ENCODE measurements around the gene OSBPL3. TPM values are rescaled to one million over a fixed set of nuclear protein-coding genes. Genes with fewer than 3 reads are reported as not detected.

The OSBPL3 gene
- total RNA-seq, 1 experiment from 2014 or later = 16.0 TPM

GRCh38 chr7:25012254-25012653 lies 32.3 kb upstream of the OSBPL3 start:
- no peak for DNase-seq (ENCODE audit: low spot score)
- ATAC-seq = no peak
- POLR2A ChIA-PET = no interaction called here
- Mint-ChIP-seq H3K36me3 (peaks cover 12% of the 10 kb centered on the region), H3K9me3 (peaks cover 28% of the 10 kb centered on the region), H3K4me3 (no peak overlapping the region), H3K4me1 (peaks cover 13% of the 10 kb centered on the region), H3K27ac (no peak overlapping the region), H3K27me3 (ENCODE audit: low read depth) (no peaks in the 10 kb centered on the region)
- TF ChIP-seq CTCF (IDR thresholded peaks at IDR 0.05) (no peak), NFATC4 (CRISPR knock-in tag; IDR thresholded peaks at IDR 0.05) (no peak), FOXP4 (CRISPR knock-in tag; IDR thresholded peaks at IDR 0.05) (no peak), RELA (CRISPR knock-in tag; IDR thresholded peaks at IDR 0.05; ENCODE audit: borderline replicate concordance) (no peak), CREM (CRISPR knock-in tag; IDR thresholded peaks at IDR 0.05) (no peak), FOXK1 (CRISPR knock-in tag; IDR thresholded peaks at IDR 0.05) (no peak), FOXP1 (CRISPR knock-in tag; IDR thresholded peaks at IDR 0.05; ENCODE audit: borderline replicate concordance) (no peak), EMX1 (CRISPR knock-in tag; IDR thresholded peaks at IDR 0.05) (no peak), JUN (CRISPR knock-in tag; IDR thresholded peaks at IDR 0.05) (no peak), TEAD1 (CRISPR knock-in tag; IDR thresholded peaks at IDR 0.05) (no peak), GRHL2 (CRISPR knock-in tag; IDR thresholded peaks at IDR 0.05; ENCODE audit: insufficient replicate concordance, severe bottlenecking) (no peak), ESRRA (CRISPR knock-in tag; IDR thresholded peaks at IDR 0.05; ENCODE audit: borderline replicate concordance) (no peak), ZNF423 (CRISPR knock-in tag; IDR thresholded peaks at IDR 0.05) (no peak), CBFB (CRISPR knock-in tag; IDR thresholded peaks at IDR 0.05; ENCODE audit: low read depth) (no peak), KAT7 (CRISPR knock-in tag; IDR thresholded peaks at IDR 0.05; ENCODE audit: borderline replicate concordance) (no peak), ZNF416 (CRISPR knock-in tag; IDR thresholded peaks at IDR 0.05) (no peak), ATF6 (CRISPR knock-in tag; IDR thresholded peaks at IDR 0.05) (no peak)
- TF ChIP-seq, protein P1, sequence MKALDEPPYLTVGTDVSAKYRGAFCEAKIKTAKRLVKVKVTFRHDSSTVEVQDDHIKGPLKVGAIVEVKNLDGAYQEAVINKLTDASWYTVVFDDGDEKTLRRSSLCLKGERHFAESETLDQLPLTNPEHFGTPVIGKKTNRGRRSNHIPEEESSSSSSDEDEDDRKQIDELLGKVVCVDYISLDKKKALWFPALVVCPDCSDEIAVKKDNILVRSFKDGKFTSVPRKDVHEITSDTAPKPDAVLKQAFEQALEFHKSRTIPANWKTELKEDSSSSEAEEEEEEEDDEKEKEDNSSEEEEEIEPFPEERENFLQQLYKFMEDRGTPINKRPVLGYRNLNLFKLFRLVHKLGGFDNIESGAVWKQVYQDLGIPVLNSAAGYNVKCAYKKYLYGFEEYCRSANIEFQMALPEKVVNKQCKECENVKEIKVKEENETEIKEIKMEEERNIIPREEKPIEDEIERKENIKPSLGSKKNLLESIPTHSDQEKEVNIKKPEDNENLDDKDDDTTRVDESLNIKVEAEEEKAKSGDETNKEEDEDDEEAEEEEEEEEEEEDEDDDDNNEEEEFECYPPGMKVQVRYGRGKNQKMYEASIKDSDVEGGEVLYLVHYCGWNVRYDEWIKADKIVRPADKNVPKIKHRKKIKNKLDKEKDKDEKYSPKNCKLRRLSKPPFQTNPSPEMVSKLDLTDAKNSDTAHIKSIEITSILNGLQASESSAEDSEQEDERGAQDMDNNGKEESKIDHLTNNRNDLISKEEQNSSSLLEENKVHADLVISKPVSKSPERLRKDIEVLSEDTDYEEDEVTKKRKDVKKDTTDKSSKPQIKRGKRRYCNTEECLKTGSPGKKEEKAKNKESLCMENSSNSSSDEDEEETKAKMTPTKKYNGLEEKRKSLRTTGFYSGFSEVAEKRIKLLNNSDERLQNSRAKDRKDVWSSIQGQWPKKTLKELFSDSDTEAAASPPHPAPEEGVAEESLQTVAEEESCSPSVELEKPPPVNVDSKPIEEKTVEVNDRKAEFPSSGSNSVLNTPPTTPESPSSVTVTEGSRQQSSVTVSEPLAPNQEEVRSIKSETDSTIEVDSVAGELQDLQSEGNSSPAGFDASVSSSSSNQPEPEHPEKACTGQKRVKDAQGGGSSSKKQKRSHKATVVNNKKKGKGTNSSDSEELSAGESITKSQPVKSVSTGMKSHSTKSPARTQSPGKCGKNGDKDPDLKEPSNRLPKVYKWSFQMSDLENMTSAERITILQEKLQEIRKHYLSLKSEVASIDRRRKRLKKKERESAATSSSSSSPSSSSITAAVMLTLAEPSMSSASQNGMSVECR (CRISPR knock-in tag; IDR thresholded peaks at IDR 0.05; ENCODE audit: borderline replicate concordance) = no peak
- TF ChIP-seq, protein P2, sequence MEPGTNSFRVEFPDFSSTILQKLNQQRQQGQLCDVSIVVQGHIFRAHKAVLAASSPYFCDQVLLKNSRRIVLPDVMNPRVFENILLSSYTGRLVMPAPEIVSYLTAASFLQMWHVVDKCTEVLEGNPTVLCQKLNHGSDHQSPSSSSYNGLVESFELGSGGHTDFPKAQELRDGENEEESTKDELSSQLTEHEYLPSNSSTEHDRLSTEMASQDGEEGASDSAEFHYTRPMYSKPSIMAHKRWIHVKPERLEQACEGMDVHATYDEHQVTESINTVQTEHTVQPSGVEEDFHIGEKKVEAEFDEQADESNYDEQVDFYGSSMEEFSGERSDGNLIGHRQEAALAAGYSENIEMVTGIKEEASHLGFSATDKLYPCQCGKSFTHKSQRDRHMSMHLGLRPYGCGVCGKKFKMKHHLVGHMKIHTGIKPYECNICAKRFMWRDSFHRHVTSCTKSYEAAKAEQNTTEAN (CRISPR knock-in tag; IDR thresholded peaks at IDR 0.05) = no peak
- CTCF ChIA-PET = no interaction called here
